ENCODE measurements around the gene KIF25.

- TF ChIP-seq POLR2A (IDR thresholded peaks at IDR 0.05) (no peak), POLR2AphosphoS5 (IDR thresholded peaks at IDR 0.05) (no peak)
Observed at GRCh38 chr6:168090706-168091105, 93.2 kb downstream of the KIF25 start.

Data from breast epithelium (tissue), 3 donors.